WTC11 (cell line): ENCODE measurements around the gene TTLL11. TPM values are rescaled to one million over a fixed set of nuclear protein-coding genes. Genes with fewer than 3 reads are reported as not detected.

ENCODE experiments used
- ATAC-seq: fragments of 200-7000 bp; cut with Tn5 transposase; 2 replicates; pipeline ENCODE4 v1.10.0; 2021; ENCODE audit warnings: mild to moderate bottlenecking, moderate library complexity
- CTCF ChIA-PET: fragments of 300-600 bp; sonication (Branson Sonifier 250); formaldehyde crosslinking; loops from one replicate; lab custom pipeline; 2021; ENCODE audit warnings: antibody characterized with exemption; lab: Charles Lee
- POLR2A ChIA-PET: fragments of 350-600 bp; sonication (Branson Sonifier 250); formaldehyde crosslinking; loops from one replicate; lab custom pipeline; 2021; ENCODE audit warnings: antibody characterized with exemption; lab: Charles Lee
- DNase-seq: peaks from one replicate; pipeline ENCODE4 v3.0.0; 2021; ENCODE audit warnings: low spot score
- H3K27ac Mint-ChIP-seq: 2 replicates; pipeline ENCODE4 v1.8.0; 2021; ENCODE audit warnings: mixed read lengths
- H3K27me3 Mint-ChIP-seq: 2 replicates; pipeline ENCODE4 v1.8.0; 2021; ENCODE audit warnings: low read depth, mild to moderate bottlenecking, moderate library complexity, mixed read lengths
- H3K36me3 Mint-ChIP-seq: 2 replicates; pipeline ENCODE4 v1.8.0; 2021; ENCODE audit warnings: mixed read lengths
- H3K4me1 Mint-ChIP-seq: 2 replicates; pipeline ENCODE4 v1.8.0; 2022; ENCODE audit warnings: mixed read lengths
- H3K4me3 Mint-ChIP-seq: 2 replicates; pipeline ENCODE4 v1.8.0; 2021; ENCODE audit warnings: mild to moderate bottlenecking, moderate library complexity, mixed read lengths
- H3K9me3 Mint-ChIP-seq: 2 replicates; pipeline ENCODE4 v1.8.0; 2021; ENCODE audit warnings: mixed read lengths
- CBFB ChIP-seq: sonication (generic); formaldehyde crosslinking; IDR thresholded peaks from 2 replicates; pipeline ENCODE4 v1.8.1; 2022; ENCODE audit warnings: mild to moderate bottlenecking, low read depth, missing genetic modification reagents
- ELF4 ChIP-seq: sonication (generic); formaldehyde crosslinking; IDR thresholded peaks from 2 replicates; pipeline ENCODE4 v1.8.1; 2022; ENCODE audit warnings: low read depth, mild to moderate bottlenecking, moderate library complexity, missing genetic modification reagents
- EMX1 ChIP-seq: fragments of 250-450 bp; sonication (Bioruptor Pico); IDR thresholded peaks from 2 replicates; pipeline ENCODE4 v1.8.0; 2021; ENCODE audit warnings: mild to moderate bottlenecking
- ESRRA ChIP-seq: sonication (generic); formaldehyde crosslinking; IDR thresholded peaks from 2 replicates; pipeline ENCODE4 v1.8.1; 2022; ENCODE audit warnings: mild to moderate bottlenecking, missing genetic modification reagents, borderline replicate concordance
- HMGA2 ChIP-seq: fragments of 250-450 bp; sonication (Bioruptor Pico); IDR thresholded peaks from 2 replicates; pipeline ENCODE4 v1.4.0; 2021; ENCODE audit warnings: mild to moderate bottlenecking, moderate library complexity
- IRF2 ChIP-seq: sonication (generic); formaldehyde crosslinking; IDR thresholded peaks from 2 replicates; pipeline ENCODE4 v1.8.0; 2022; ENCODE audit warnings: low read depth, missing genetic modification reagents, borderline replicate concordance
- KAT7 ChIP-seq: sonication (generic); formaldehyde crosslinking; IDR thresholded peaks from 2 replicates; pipeline ENCODE4 v1.8.1; 2023; ENCODE audit warnings: missing genetic modification reagents, mild to moderate bottlenecking, borderline replicate concordance
- MXD4 ChIP-seq: fragments of 250-450 bp; sonication (Bioruptor Pico); IDR thresholded peaks from 2 replicates; pipeline ENCODE4 v1.8.0; 2021; ENCODE audit warnings: mild to moderate bottlenecking, moderate library complexity, borderline replicate concordance
- NFE2L1 ChIP-seq: sonication (generic); formaldehyde crosslinking; IDR thresholded peaks from 2 replicates; pipeline ENCODE4 v1.8.1; 2023; ENCODE audit warnings: missing genetic modification reagents
- NFYB ChIP-seq: sonication (generic); formaldehyde crosslinking; conservative IDR thresholded peaks from 2 replicates; pipeline ENCODE4 v1.8.0; 2022; ENCODE audit warnings: low read depth, missing genetic modification reagents
- NR2C2 ChIP-seq: sonication (generic); formaldehyde crosslinking; IDR thresholded peaks from 2 replicates; pipeline ENCODE4 v1.8.0; 2022; ENCODE audit warnings: mild to moderate bottlenecking, missing genetic modification reagents
- RELA ChIP-seq: sonication (generic); formaldehyde crosslinking; IDR thresholded peaks from 2 replicates; pipeline ENCODE4 v1.8.1; 2022; ENCODE audit warnings: missing genetic modification reagents, mild to moderate bottlenecking, borderline replicate concordance
- SMAD3 ChIP-seq: sonication (generic); formaldehyde crosslinking; IDR thresholded peaks from 2 replicates; pipeline ENCODE4 v1.8.0; 2022; ENCODE audit warnings: missing genetic modification reagents, mild to moderate bottlenecking, borderline replicate concordance
- SOX15 ChIP-seq: fragments of 250-450 bp; sonication (Bioruptor Pico); IDR thresholded peaks from 2 replicates; pipeline ENCODE4 v1.9.0; 2021; ENCODE audit warnings: mild to moderate bottlenecking
- TEAD1 ChIP-seq: sonication (generic); formaldehyde crosslinking; IDR thresholded peaks from 2 replicates; pipeline ENCODE4 v1.8.0; 2022; ENCODE audit warnings: mild to moderate bottlenecking, missing genetic modification reagents
- TP53 ChIP-seq: sonication (generic); formaldehyde crosslinking; IDR thresholded peaks from 2 replicates; pipeline ENCODE4 v1.8.1; 2023; ENCODE audit warnings: mild to moderate bottlenecking, missing genetic modification reagents
- ZBTB21 ChIP-seq: sonication (generic); formaldehyde crosslinking; IDR thresholded peaks from 2 replicates; pipeline ENCODE4 v1.8.1; 2023; ENCODE audit warnings: mild to moderate bottlenecking, missing genetic modification reagents, borderline replicate concordance
- ZNF138 ChIP-seq: sonication (generic); formaldehyde crosslinking; conservative IDR thresholded peaks from 2 replicates; pipeline ENCODE4 v1.8.1; 2022; ENCODE audit warnings: mild to moderate bottlenecking, moderate library complexity, missing genetic modification reagents
- ZNF263 ChIP-seq: sonication (generic); formaldehyde crosslinking; IDR thresholded peaks from 2 replicates; pipeline ENCODE4 v1.8.1; 2022; ENCODE audit warnings: low read depth, mild to moderate bottlenecking, moderate library complexity, missing genetic modification reagents
- ZNF416 ChIP-seq: fragments of 250-450 bp; sonication (Bioruptor Pico); IDR thresholded peaks from 2 replicates; pipeline ENCODE4 v1.9.0; 2021; ENCODE audit warnings: mild to moderate bottlenecking, inconsistent platforms
- total RNA-seq: library from RNA; stranded (reverse); gene quantifications from 3 replicates; pipeline ENCODE4 v1.2.3, GENCODE V29; 2021
- TF ChIP-seq, protein P1 (sequence below): sonication (generic); formaldehyde crosslinking; conservative IDR thresholded peaks from 2 replicates; pipeline ENCODE4 v1.8.1; 2022; ENCODE audit warnings: mild to moderate bottlenecking, missing genetic modification reagents
- TF ChIP-seq, protein P2 (sequence below): sonication (generic); formaldehyde crosslinking; IDR thresholded peaks from 2 replicates; pipeline ENCODE4 v1.8.1; 2023; ENCODE audit warnings: mild to moderate bottlenecking, missing genetic modification reagents
- TF ChIP-seq, protein P3 (sequence below): fragments of 250-450 bp; sonication (Bioruptor Pico); IDR thresholded peaks from 2 replicates; pipeline ENCODE4 v1.9.0; 2021; ENCODE audit warnings: moderate library complexity, mild to moderate bottlenecking, inconsistent platforms, borderline replicate concordance

TTLL11 gene
- total RNA-seq, 1 experiment from 2014 or later, result 1.1 TPM

DNA sequence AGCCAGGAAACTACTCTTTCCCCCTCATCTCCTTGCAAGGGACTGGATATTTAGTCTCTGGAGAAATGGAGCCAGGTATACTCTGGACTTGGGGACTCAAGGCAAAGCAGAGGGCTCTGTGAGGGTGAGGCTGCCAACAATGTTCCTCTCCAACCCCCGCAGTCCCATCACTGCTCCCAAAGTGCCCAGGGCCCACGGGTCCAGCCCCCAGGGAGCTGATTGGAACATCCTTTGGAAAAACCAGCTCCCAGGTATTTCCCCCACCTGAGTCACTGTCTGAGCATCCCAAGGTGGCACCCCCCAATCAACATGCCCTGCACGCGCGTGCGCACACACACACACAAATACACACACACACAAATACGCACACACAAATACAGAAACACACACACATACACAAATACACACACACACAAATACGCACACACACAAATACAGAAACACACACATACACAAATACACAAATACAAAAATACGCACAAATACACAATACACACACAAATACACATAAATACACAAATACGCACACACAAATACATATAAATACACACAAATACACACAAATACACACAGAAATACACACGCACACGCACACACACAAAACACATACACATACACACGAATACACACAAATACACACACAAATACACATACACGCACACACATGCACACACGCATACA, 304.3 kb downstream of the TTLL11 start:
- ChIA-PET CTCF (interaction anchor here (1.0 to 2.5 kb wide), 3 partner anchors 36 to 142 kb away, joined by 3 to 7 read pairs (median 3); no protein-coding TSS in a partner anchor), POLR2A (no interaction called here)
- TF ChIP-seq ZNF263 (CRISPR knock-in tag) (no peak), ZBTB21 (no peak), HMGA2 (CRISPR knock-in tag) (no peak), IRF2 (CRISPR knock-in tag) (no peak), SOX15 (CRISPR knock-in tag) (0 out of 2 replicates have a peak, but pooled peaks have one; percentile 60)
- TF ChIP-seq, protein P1, sequence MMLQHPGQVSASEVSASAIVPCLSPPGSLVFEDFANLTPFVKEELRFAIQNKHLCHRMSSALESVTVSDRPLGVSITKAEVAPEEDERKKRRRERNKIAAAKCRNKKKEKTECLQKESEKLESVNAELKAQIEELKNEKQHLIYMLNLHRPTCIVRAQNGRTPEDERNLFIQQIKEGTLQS (CRISPR knock-in tag), result no peak
- DNase-seq (no peak), ATAC-seq (peak; percentile 20; the same call in 1 of the 2 replicates)
- Mint-ChIP-seq H3K27ac (peak overlapping the region; percentile 42), H3K27me3 (peaks cover 5% of the 10 kb centered on the region; the same call in 1 of the 2 replicates), H3K4me1 (peaks cover 43% of the 10 kb centered on the region), H3K9me3 (peaks cover 21% of the 10 kb centered on the region), H3K36me3 (peaks cover 20% of the 10 kb centered on the region), H3K4me3 (no peak overlapping the region)

DNA sequence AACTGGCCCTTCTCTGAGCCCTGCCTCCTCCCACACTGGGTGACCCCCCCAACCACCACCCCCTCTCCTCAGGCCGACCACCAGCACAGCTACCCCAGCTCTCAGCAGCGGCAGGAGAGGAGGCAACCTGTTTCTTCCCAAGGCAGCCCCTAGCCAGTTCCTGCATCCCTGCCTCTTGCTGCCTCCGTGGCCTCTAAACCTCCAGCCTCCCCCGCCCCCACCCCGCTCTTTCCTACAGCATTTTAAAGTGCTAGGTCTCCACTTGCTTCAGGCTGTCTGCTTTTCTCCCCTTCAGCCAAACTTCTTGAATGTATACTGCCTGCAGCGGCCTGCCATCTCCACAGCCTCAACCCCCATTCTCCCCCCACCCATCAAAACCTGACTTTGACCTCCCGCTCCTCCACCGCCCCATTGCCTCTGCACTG, 306.1 kb downstream of the TTLL11 start:
- ATAC-seq, result no peak
- ChIA-PET POLR2A (no interaction called here), CTCF (interaction anchor here (0.7 to 3.9 kb wide), 4 partner anchors 60 to 144 kb away, joined by 4 to 16 read pairs (median 6); no protein-coding TSS in a partner anchor)
- H3K4me1 Mint-ChIP-seq, result peaks cover 55% of the 10 kb centered on the region
- H3K27ac Mint-ChIP-seq, result peak overlapping the region; percentile 81; the same call in 1 of the 2 replicates
- DNase-seq, result no peak
- peaks cover 23% of the 10 kb centered on the region for H3K36me3 Mint-ChIP-seq
- peaks cover 21% of the 10 kb centered on the region for H3K9me3 Mint-ChIP-seq
- peaks cover 5% of the 10 kb centered on the region; the same call in 1 of the 2 replicates for H3K27me3 Mint-ChIP-seq
- H3K4me3 Mint-ChIP-seq, result no peak overlapping the region
- TF ChIP-seq ZNF416 (CRISPR knock-in tag) (no peak), CBFB (CRISPR knock-in tag) (no peak), RELA (no peak), TEAD1 (CRISPR knock-in tag) (no peak), NFE2L1 (no peak), SMAD3 (CRISPR knock-in tag) (no peak), ZBTB21 (no peak), NR2C2 (no peak), KAT7 (CRISPR knock-in tag) (no peak), ELF4 (CRISPR knock-in tag) (no peak), ESRRA (no peak), ZNF138 (CRISPR knock-in tag) (no peak), IRF2 (CRISPR knock-in tag) (no peak), NFYB (CRISPR knock-in tag) (no peak), TP53 (CRISPR knock-in tag) (no peak), EMX1 (no peak), MXD4 (CRISPR knock-in tag) (no peak)
- TF ChIP-seq, protein P2, sequence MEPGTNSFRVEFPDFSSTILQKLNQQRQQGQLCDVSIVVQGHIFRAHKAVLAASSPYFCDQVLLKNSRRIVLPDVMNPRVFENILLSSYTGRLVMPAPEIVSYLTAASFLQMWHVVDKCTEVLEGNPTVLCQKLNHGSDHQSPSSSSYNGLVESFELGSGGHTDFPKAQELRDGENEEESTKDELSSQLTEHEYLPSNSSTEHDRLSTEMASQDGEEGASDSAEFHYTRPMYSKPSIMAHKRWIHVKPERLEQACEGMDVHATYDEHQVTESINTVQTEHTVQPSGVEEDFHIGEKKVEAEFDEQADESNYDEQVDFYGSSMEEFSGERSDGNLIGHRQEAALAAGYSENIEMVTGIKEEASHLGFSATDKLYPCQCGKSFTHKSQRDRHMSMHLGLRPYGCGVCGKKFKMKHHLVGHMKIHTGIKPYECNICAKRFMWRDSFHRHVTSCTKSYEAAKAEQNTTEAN (CRISPR knock-in tag), result no peak
- TF ChIP-seq, protein P3, sequence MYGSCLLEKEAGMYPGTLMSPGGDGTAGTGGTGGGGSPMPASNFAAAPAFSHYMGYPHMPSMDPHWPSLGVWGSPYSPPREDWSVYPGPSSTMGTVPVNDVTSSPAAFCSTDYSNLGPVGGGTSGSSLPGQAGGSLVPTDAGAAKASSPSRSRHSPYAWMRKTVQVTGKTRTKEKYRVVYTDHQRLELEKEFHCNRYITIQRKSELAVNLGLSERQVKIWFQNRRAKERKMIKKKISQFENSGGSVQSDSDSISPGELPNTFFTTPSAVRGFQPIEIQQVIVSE (CRISPR knock-in tag), result no peak
